ENCODE measurements around the gene SMAD3.
A peak's percentile ranks its signal among the peaks of the same experiment; 100 is the strongest.

Gene SMAD3

DNA sequence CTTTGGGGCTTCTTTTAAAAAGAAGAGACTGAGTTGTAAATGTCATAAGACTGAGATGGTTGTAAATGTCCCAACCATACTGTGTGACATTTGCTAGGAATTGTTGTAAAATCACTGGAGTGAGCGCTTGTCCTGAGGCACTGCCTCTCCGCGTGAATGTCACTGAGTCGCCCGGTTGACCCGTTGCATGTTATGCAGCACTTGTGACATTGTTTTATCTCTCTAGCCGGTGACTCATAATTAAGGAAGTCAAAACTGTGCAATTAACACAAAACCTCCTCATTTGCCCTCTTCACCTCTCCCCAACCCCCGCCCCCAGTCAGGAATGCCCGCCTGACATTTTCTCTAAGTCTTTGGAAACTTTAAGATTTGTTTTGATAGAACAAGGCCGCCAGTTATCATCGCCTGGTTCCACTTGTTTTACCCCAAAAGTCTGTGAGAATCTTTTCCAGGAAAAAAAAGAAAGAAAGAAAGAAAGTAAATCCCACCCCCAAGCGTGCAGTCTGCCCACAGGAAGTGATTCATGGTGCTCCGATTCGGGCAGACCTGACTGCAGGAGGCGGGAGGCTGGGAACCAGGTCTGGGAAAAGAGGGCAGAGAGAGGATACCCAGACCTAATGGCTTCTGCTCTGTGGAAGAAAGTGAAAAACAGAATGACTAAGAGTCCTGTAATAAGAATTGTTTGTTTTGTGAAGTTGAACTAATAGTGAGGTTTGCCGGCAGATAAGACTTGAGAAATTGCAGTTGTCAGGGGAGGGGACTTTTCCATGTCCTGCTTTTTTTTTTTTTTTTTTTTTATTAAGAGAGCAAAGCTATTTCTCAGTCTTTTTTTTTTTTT lies 84.8 kb downstream of the SMAD3 start (continued):
- TF ChIP-seq ZNF777 (tag by site-specific recombination; IDR thresholded peaks at IDR 0.05; ENCODE audit: borderline replicate concordance): no peak
- peak; percentile 75 for TF ChIP-seq ZXDB (tag by site-specific recombination; IDR thresholded peaks at IDR 0.05)
- TF ChIP-seq KLF9 (tag by site-specific recombination; IDR thresholded peaks at IDR 0.05; ENCODE audit: low read depth): peak; percentile 45; the same call in 1 of the 2 replicates
- TF ChIP-seq ELK4 (IDR thresholded peaks at IDR 0.05; ENCODE audit: borderline replicate concordance, low read depth, low read length): no peak
- TF ChIP-seq HIC1 (tag by site-specific recombination; IDR thresholded peaks at IDR 0.05): peak; percentile 88
- TF ChIP-seq, protein P1, sequence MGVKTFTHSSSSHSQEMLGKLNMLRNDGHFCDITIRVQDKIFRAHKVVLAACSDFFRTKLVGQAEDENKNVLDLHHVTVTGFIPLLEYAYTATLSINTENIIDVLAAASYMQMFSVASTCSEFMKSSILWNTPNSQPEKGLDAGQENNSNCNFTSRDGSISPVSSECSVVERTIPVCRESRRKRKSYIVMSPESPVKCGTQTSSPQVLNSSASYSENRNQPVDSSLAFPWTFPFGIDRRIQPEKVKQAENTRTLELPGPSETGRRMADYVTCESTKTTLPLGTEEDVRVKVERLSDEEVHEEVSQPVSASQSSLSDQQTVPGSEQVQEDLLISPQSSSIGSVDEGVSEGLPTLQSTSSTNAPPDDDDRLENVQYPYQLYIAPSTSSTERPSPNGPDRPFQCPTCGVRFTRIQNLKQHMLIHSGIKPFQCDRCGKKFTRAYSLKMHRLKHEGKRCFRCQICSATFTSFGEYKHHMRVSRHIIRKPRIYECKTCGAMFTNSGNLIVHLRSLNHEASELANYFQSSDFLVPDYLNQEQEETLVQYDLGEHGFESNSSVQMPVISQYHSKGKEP (tag by site-specific recombination; IDR thresholded peaks at IDR 0.05): peak; percentile 98
- TF ChIP-seq ZFHX2 (tag by site-specific recombination; conservative IDR thresholded peaks at IDR 0.05): peak; percentile 94
- no peak for TF ChIP-seq MEIS1 (CRISPR knock-in tag; IDR thresholded peaks at IDR 0.05; ENCODE audit: borderline replicate concordance)
- TF ChIP-seq, protein P2, sequence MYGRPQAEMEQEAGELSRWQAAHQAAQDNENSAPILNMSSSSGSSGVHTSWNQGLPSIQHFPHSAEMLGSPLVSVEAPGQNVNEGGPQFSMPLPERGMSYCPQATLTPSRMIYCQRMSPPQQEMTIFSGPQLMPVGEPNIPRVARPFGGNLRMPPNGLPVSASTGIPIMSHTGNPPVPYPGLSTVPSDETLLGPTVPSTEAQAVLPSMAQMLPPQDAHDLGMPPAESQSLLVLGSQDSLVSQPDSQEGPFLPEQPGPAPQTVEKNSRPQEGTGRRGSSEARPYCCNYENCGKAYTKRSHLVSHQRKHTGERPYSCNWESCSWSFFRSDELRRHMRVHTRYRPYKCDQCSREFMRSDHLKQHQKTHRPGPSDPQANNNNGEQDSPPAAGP (tag by site-specific recombination; IDR thresholded peaks at IDR 0.05): peak; percentile 84
- TF ChIP-seq ZNF561 (tag by site-specific recombination; IDR thresholded peaks at IDR 0.05; ENCODE audit: borderline replicate concordance): peak; percentile 49; the same call in 1 of the 2 replicates
- TF ChIP-seq, protein P3, sequence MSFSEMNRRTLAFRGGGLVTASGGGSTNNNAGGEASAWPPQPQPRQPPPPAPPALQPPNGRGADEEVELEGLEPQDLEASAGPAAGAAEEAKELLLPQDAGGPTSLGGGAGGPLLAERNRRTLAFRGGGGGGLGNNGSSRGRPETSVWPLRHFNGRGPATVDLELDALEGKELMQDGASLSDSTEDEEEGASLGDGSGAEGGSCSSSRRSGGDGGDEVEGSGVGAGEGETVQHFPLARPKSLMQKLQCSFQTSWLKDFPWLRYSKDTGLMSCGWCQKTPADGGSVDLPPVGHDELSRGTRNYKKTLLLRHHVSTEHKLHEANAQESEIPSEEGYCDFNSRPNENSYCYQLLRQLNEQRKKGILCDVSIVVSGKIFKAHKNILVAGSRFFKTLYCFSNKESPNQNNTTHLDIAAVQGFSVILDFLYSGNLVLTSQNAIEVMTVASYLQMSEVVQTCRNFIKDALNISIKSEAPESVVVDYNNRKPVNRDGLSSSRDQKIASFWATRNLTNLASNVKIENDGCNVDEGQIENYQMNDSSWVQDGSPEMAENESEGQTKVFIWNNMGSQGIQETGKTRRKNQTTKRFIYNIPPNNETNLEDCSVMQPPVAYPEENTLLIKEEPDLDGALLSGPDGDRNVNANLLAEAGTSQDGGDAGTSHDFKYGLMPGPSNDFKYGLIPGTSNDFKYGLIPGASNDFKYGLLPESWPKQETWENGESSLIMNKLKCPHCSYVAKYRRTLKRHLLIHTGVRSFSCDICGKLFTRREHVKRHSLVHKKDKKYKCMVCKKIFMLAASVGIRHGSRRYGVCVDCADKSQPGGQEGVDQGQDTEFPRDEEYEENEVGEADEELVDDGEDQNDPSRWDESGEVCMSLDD (tag by site-specific recombination; IDR thresholded peaks at IDR 0.05): peak; percentile 51; the same call in 1 of the 2 replicates
- TF ChIP-seq YY1 (tag by site-specific recombination; IDR thresholded peaks at IDR 0.05): no peak
- no peak for TF ChIP-seq ZNF19 (tag by site-specific recombination; IDR thresholded peaks at IDR 0.05; ENCODE audit: low read depth)
- TF ChIP-seq ZNF138 (tag by site-specific recombination; IDR thresholded peaks at IDR 0.05; ENCODE audit: borderline replicate concordance): no peak
- TF ChIP-seq ZNF324 (tag by site-specific recombination; IDR thresholded peaks at IDR 0.05): peak; percentile 77
- no peak for TF ChIP-seq ZNF473 (tag by site-specific recombination; IDR thresholded peaks at IDR 0.05)
- TF ChIP-seq, protein P4, sequence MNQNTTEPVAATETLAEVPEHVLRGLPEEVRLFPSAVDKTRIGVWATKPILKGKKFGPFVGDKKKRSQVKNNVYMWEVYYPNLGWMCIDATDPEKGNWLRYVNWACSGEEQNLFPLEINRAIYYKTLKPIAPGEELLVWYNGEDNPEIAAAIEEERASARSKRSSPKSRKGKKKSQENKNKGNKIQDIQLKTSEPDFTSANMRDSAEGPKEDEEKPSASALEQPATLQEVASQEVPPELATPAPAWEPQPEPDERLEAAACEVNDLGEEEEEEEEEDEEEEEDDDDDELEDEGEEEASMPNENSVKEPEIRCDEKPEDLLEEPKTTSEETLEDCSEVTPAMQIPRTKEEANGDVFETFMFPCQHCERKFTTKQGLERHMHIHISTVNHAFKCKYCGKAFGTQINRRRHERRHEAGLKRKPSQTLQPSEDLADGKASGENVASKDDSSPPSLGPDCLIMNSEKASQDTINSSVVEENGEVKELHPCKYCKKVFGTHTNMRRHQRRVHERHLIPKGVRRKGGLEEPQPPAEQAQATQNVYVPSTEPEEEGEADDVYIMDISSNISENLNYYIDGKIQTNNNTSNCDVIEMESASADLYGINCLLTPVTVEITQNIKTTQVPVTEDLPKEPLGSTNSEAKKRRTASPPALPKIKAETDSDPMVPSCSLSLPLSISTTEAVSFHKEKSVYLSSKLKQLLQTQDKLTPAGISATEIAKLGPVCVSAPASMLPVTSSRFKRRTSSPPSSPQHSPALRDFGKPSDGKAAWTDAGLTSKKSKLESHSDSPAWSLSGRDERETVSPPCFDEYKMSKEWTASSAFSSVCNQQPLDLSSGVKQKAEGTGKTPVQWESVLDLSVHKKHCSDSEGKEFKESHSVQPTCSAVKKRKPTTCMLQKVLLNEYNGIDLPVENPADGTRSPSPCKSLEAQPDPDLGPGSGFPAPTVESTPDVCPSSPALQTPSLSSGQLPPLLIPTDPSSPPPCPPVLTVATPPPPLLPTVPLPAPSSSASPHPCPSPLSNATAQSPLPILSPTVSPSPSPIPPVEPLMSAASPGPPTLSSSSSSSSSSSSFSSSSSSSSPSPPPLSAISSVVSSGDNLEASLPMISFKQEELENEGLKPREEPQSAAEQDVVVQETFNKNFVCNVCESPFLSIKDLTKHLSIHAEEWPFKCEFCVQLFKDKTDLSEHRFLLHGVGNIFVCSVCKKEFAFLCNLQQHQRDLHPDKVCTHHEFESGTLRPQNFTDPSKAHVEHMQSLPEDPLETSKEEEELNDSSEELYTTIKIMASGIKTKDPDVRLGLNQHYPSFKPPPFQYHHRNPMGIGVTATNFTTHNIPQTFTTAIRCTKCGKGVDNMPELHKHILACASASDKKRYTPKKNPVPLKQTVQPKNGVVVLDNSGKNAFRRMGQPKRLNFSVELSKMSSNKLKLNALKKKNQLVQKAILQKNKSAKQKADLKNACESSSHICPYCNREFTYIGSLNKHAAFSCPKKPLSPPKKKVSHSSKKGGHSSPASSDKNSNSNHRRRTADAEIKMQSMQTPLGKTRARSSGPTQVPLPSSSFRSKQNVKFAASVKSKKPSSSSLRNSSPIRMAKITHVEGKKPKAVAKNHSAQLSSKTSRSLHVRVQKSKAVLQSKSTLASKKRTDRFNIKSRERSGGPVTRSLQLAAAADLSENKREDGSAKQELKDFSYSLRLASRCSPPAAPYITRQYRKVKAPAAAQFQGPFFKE (tag by site-specific recombination; IDR thresholded peaks at IDR 0.05; ENCODE audit: borderline replicate concordance): no peak
- peak; percentile 29; the same call in 1 of the 2 replicates for TF ChIP-seq ZBTB8A (tag by site-specific recombination; IDR thresholded peaks at IDR 0.05)
- TF ChIP-seq ZNF155 (tag by site-specific recombination; IDR thresholded peaks at IDR 0.05): no peak
- TF ChIP-seq ZNF302 (tag by site-specific recombination; IDR thresholded peaks at IDR 0.05; ENCODE audit: low read depth): no peak
- TF ChIP-seq ZSCAN18 (tag by site-specific recombination; IDR thresholded peaks at IDR 0.05): no peak
- TF ChIP-seq ZEB2 (tag by site-specific recombination; IDR thresholded peaks at IDR 0.05): peak; percentile 97
